Stomach (tissue), 9 donors: ENCODE results near the gene FRY. TPM values are rescaled to one million over a fixed set of nuclear protein-coding genes. Genes with fewer than 3 reads are reported as not detected.
A peak's percentile ranks its signal among the peaks of the same experiment; 100 is the strongest.

ENCODE experiments used
- DNase-seq, 2 donors: peaks; one replicate each; pipeline versions ENCODE4 v3.0.0 to v3.0.0-alpha.2; 2013 to 2019
- H3K27ac ChIP-seq, 5 donors: fragments of 200-600 bp in 4 of 5; sonication (generic) in 4 of 5; one replicate each; pipeline ENCODE4 v1.5.1; 2013 to 2019; ENCODE audit warnings: mild to moderate bottlenecking in 1 of 5, moderate library complexity in 1 of 5
- H3K27me3 ChIP-seq, 3 donors: fragments of 200-600 bp; sonication (generic); one replicate each; pipeline ENCODE4 v1.5.1; 2017 to 2019; ENCODE audit warnings: mixed run types in 1 of 3
- H3K36me3 ChIP-seq, 4 donors: fragments of 200-600 bp; sonication (generic); 1 replicate in 3 of 4; 2 replicates in 1 of 4; pipeline ENCODE4 v1.5.1; 2016 to 2019
- H3K4me1 ChIP-seq, 4 donors: fragments of 200-600 bp; sonication (generic); one replicate each; pipeline ENCODE4 v1.5.1; 2016 to 2019
- H3K4me3 ChIP-seq, 4 donors: fragments of 200-600 bp; sonication (generic) in 3 of 4; one replicate each; pipeline ENCODE4 v1.5.1; 2016 to 2019; ENCODE audit warnings: mild to moderate bottlenecking in 1 of 4
- H3K9me3 ChIP-seq, 4 donors: fragments of 200-600 bp; sonication (generic); one replicate each; pipeline ENCODE4 v1.5.1; 2016 to 2019
- CTCF ChIP-seq, 7 experiments: fragments of 450-650 bp in 4 of 7; fragments of 200-600 bp in 3 of 7; sonication (generic) in 3 of 7; IDR thresholded peaks; one replicate each; pipeline ENCODE4 v1.5.1; 2016 to 2019; ENCODE audit warnings: antibody characterized with exemption in 7 of 7, control low read depth in 2 of 7, mild to moderate bottlenecking in 1 of 7
- EP300 ChIP-seq: sonication (generic); formaldehyde crosslinking; IDR thresholded peaks from one replicate; pipeline ENCODE4 v1.6.1; 2017; ENCODE audit warnings: antibody characterized with exemption
- POLR2A ChIP-seq, 4 donors: fragments of 450-650 bp; IDR thresholded peaks; one replicate each; pipeline ENCODE4 v1.6.1; 2016; ENCODE audit warnings: antibody characterized with exemption in 4 of 4, control low read depth in 2 of 4, mild to moderate bottlenecking in 1 of 4, moderate library complexity in 1 of 4
- POLR2AphosphoS5 ChIP-seq, 3 donors: sonication (generic); formaldehyde crosslinking; IDR thresholded peaks; one replicate each; pipeline ENCODE4 v1.6.1; 2016; ENCODE audit warnings: antibody characterized with exemption in 3 of 3
- WGBS, 5 donors: extraction: QIAGEN DNeasy Blood & Tissue Kit in 3 of 5; methylation state at CpG; one replicate each; pipeline versions ENCODE4 v1.1.5 to v1.1.7; 2013 to 2018; 5-methylcytosine and 5-hydroxymethylcytosine counted together
- intact Hi-C: fragments of 100-400 bp; cut with DNase I; formaldehyde crosslinking; loops from one replicate; pipeline ENCODE4 v1.15.1; 2023; ENCODE audit warnings: low total_unique reads
- polyA plus RNA-seq, 3 donors: library from polyadenylated mRNA; stranded (reverse); fragments of 200-250 nt; gene quantifications; one replicate each; pipeline ENCODE4 v1.2.3, GENCODE V29; 2013
- total RNA-seq, 5 donors: library from RNA; depleted of rRNA; stranded (reverse); fragments of >200 nt; gene quantifications; one replicate each; pipeline versions ENCODE4 v1.1.0 to v1.2.3, GENCODE V29; 2014 to 2016
- donor health status: healthy with polysubstance abuse.
- donor health status: Bipolar disorder and iron deficiency.
- donor health status: healthy.

Gene FRY
- total and polyA plus RNA-seq, 8 donors: 3.5 to 97.1 (median 16.4) TPM

GRCh38 chr13:32073180-32073864 is 41.7 kb downstream of the FRY start:
- no peaks in the 10 kb centered on the region for H3K9me3 ChIP-seq
- H3K36me3 ChIP-seq: no peaks in the 10 kb centered on the region
- TF ChIP-seq CTCF (IDR thresholded peaks at IDR 0.05) (no peak), POLR2A (IDR thresholded peaks at IDR 0.05) (no peak), POLR2AphosphoS5 (IDR thresholded peaks at IDR 0.05) (no peak), EP300 (no peak)
- no peaks in the 10 kb centered on the region for H3K27me3 ChIP-seq
- H3K4me1 ChIP-seq: peaks cover 0 to 23% (median 11%) of the 10 kb centered on the region in 4 donors
- WGBS, 5 donors: 83 to 89% (median 88%) methylated on average over 6 of the region's 6 CpGs
- no peak overlapping the region for H3K27ac ChIP-seq
- no peak overlapping the region for H3K4me3 ChIP-seq
- no peak for DNase-seq
- intact Hi-C loops: no loop called here

- Histone ChIP-seq H3K27me3 (no peaks in the 10 kb centered on the region), H3K27ac (no peak overlapping the region), H3K36me3 (peaks cover 3 to 9% (median 4%) of the 10 kb centered on the region in 4 donors), H3K9me3 (no peaks in the 10 kb centered on the region), H3K4me1 (peaks cover 0 to 31% (median 16%) of the 10 kb centered on the region in 4 donors), H3K4me3 (no peak overlapping the region)
- peak in 1 of 2 donors; percentile 28 for DNase-seq
- TF ChIP-seq POLR2AphosphoS5 (IDR thresholded peaks at IDR 0.05): no peak
- no peak for TF ChIP-seq POLR2A (IDR thresholded peaks at IDR 0.05)
- no peak for TF ChIP-seq EP300
- no peak for TF ChIP-seq CTCF (IDR thresholded peaks at IDR 0.05)
- WGBS, 5 donors: 58 to 78% (median 68%) methylated on average over 2 of the region's 2 CpGs
- intact Hi-C loops: no loop called here
These were observed 43.7 kb downstream of the FRY start for GRCh38 chr13:32075170-32075851.

GRCh38 chr13:32079587-32079986 is 48.0 kb downstream of the FRY start:
- TF ChIP-seq CTCF (IDR thresholded peaks at IDR 0.05) (no peak), POLR2AphosphoS5 (IDR thresholded peaks at IDR 0.05) (no peak), EP300 (no peak), POLR2A (IDR thresholded peaks at IDR 0.05) (no peak)
- Histone ChIP-seq H3K9me3 (no peaks in the 10 kb centered on the region), H3K4me3 (no peak overlapping the region), H3K27me3 (no peaks in the 10 kb centered on the region), H3K4me1 (peaks cover 0 to 28% (median 16%) of the 10 kb centered on the region in 4 donors), H3K27ac (no peak overlapping the region), H3K36me3 (peaks cover 3 to 9% (median 4%) of the 10 kb centered on the region in 4 donors)
- intact Hi-C loops: no loop called here
- peak in 1 of 2 donors; percentile 11 for DNase-seq
- 74 to 82% (median 80%) methylated on average over 3 of the region's 3 CpGs for WGBS, 5 donors

- DNase-seq: peak in 1 of 2 donors; percentile 35
- Histone ChIP-seq H3K36me3 (peaks cover 3 to 11% (median 4%) of the 10 kb centered on the region in 4 donors), H3K9me3 (no peaks in the 10 kb centered on the region), H3K4me1 (peaks cover 0 to 20% (median 9%) of the 10 kb centered on the region in 4 donors), H3K27ac (no peak overlapping the region), H3K4me3 (no peak overlapping the region), H3K27me3 (no peaks in the 10 kb centered on the region)
- intact Hi-C loops: no loop called here
- WGBS, 5 donors: 29 to 69% (median 38%) methylated on average over 1 of the region's 1 CpG
- TF ChIP-seq POLR2AphosphoS5 (IDR thresholded peaks at IDR 0.05): no peak
- TF ChIP-seq CTCF (IDR thresholded peaks at IDR 0.05): no peak
- no peak for TF ChIP-seq POLR2A (IDR thresholded peaks at IDR 0.05)
- no peak for TF ChIP-seq EP300
These were observed 48.8 kb downstream of the FRY start for GRCh38 chr13:32080328-32080744.
